ENCODE measurements around the gene FERMT2.

FERMT2 gene

DNA sequence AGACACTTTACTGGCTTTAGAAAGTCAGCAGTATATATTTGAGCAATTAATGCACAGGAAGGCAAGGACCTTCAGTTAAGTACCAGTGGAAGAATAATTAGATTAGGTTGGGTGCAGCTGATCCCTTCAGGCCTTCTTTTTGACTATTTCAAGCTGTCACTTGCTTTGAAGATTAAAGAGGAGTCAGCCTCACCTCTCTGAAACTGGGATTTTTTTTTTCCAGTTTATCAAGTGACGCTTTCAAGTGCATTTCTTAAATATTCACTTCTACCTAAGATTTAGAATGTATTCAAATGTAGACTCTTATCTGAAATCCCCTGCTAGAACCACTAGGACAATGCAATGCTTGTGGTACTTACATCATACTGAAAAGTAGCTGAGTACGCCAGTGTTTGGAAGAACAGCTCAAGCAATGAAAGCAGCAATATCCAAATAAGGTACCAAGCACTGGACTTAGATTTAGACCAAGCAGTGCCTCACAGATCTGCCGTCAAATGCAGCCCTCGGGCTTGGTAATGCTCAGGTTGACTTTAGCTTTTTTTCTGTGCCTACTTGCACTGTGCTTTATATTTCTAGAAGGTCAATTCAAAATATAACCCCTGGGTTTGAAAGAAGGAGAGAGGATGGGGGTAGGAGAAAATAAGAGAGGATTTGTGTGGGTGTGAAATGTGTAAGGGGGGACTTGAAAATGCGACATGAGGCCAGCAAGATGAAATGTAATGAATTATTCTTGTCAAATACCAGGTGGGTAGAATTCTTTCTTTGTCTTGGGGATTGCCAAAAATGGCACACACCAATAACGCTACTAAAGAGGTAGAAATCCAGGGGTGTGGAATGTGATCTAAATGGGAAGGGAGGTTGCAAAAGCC is 3.7 kb upstream of the FERMT2 start:
- CTCF ChIA-PET: interaction anchor here (0.9 kb wide), 1 partner anchor 129 kb away, joined by 3 read pairs; no protein-coding TSS in a partner anchor
- no peak for TF ChIP-seq CTCF (IDR thresholded peaks at IDR 0.05; ENCODE audit: control extremely low read depth, extremely low read depth, low read depth, missing control alignments)
- POLR2A ChIA-PET: no interaction called here
- DNase-seq (ENCODE audit: extremely low spot score): no peak

- DNase-seq (ENCODE audit: extremely low spot score): peak; percentile 31
- CTCF ChIA-PET: interaction anchor here (0.8 to 2.8 kb wide), 8 partner anchors 10 to 123 kb away, joined by 3 to 22 read pairs (median 4); no protein-coding TSS in a partner anchor
These were observed 1.1 kb upstream of the FERMT2 start for GRCh38 chr14:52951681-52952554.

DNA sequence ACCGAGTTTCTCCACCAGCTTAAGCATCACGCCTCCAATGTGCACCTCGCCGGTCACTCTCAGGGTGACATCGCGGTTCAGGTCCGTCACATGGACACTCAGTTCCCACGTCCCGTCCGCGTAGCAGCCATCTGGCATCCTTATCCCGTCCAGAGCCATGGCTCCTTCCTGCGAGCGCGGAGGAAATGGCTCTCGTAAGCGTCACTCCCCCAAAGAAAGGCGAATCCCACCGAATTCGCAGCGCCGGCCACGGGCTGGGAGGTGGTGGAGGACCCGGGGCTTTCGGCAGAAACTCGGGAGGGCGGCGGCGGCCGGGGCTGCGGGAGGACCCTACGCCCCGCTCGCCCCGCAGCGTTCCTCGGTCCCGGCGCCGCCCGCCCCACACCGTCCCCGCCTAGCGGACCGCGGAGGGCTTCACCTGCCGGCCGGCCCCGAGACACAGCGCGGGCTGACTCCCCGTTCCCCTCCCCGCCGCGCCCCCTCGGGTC is 396 bp downstream of the FERMT2 start:
- POLR2A ChIA-PET: no interaction called here

More at GRCh38 chr14:52951681-52952554, 1.1 kb upstream of the FERMT2 start:
- POLR2A ChIA-PET: no interaction called here
- no peak for TF ChIP-seq CTCF (IDR thresholded peaks at IDR 0.05; ENCODE audit: control extremely low read depth, extremely low read depth, low read depth, missing control alignments)

DNA sequence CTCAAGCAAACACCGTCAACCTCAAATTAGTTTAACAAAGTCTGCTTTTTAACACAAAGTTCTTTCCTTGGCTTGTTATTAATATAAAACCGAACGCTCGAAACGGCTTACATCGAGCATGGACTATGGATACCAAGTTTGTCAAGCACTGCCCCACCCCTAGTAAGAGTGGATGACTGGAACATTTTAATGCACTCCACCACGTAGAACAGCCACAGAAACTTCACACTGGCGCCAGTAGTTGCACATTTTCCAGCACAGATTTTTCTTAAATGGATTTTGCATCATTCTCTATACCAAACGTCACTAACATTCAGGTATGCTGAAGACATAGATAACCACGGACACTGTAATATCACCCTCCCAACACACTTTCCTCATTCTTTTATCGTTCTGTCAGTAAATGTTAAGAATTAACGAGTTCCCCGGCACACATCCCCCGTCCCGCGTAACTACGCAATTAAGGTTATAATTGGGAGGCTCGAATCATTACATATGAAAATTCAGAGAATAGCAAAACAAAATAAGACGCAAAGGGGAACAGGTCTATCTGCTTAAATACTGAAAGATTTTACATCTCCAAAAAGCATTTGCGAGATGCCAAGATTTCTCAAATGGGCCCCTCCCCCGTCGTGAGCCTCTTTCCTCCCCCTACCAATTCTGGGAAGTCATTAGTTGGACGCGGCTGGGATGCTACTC is 990 bp downstream of the FERMT2 start:
- no peak for TF ChIP-seq CTCF (IDR thresholded peaks at IDR 0.05; ENCODE audit: control extremely low read depth, extremely low read depth, low read depth, missing control alignments)
- ChIA-PET CTCF (interaction anchor here (1.3 to 1.8 kb wide), 2 partner anchors 11 to 29 kb away, joined by 7 to 10 read pairs; no protein-coding TSS in a partner anchor), POLR2A (interaction anchor here (0.7 kb wide), 1 partner anchor 22 kb away, joined by 5 read pairs; no protein-coding TSS in a partner anchor)
- no peak for DNase-seq (ENCODE audit: extremely low spot score)

More for the DNA sequence above, 396 bp downstream of the FERMT2 start:
- TF ChIP-seq CTCF (IDR thresholded peaks at IDR 0.05; ENCODE audit: control extremely low read depth, extremely low read depth, low read depth, missing control alignments): no peak
- CTCF ChIA-PET: no interaction called here
- DNase-seq (ENCODE audit: extremely low spot score): no peak

- CTCF ChIA-PET: interaction anchor here (0.9 to 1.8 kb wide), 5 partner anchors 8 to 356 kb away, joined by 3 to 10 read pairs (median 3); no protein-coding TSS in a partner anchor
- no peak for DNase-seq (ENCODE audit: extremely low spot score)
- POLR2A ChIA-PET: interaction anchor here (0.7 kb wide), 1 partner anchor 21 kb away, joined by 5 read pairs; no protein-coding TSS in a partner anchor
- TF ChIP-seq CTCF (IDR thresholded peaks at IDR 0.05; ENCODE audit: control extremely low read depth, extremely low read depth, low read depth, missing control alignments): no peak
These were observed 1.6 kb downstream of the FERMT2 start for GRCh38 chr14:52949249-52949648.

Data from GM10248 (cell line).